K562 (cell line): ENCODE data around the gene RAE1. TPM values are rescaled to one million over a fixed set of nuclear protein-coding genes. Genes with fewer than 3 reads are reported as not detected.

Experiments used
- ATF6 ChIP-seq: sonication (generic); formaldehyde crosslinking; IDR thresholded peaks from 2 replicates; pipeline ENCODE4 v1.4.0; 2020; ENCODE audit warnings: mild to moderate bottlenecking, missing genetic modification reagents
- CC2D1A ChIP-seq: fragments of 450-650 bp; IDR thresholded peaks from 2 replicates; pipeline ENCODE4 v1.6.1; 2017; ENCODE audit warnings: mild to moderate bottlenecking
- ETV5 ChIP-seq: sonication (generic); formaldehyde crosslinking; IDR thresholded peaks from 2 replicates; pipeline ENCODE4 v1.4.0; 2020; ENCODE audit warnings: low read depth, mild to moderate bottlenecking, missing genetic modification reagents
- FOXM1 ChIP-seq, 2 experiments: fragments of 450-650 bp in 1 of 2; sonication (generic) in 1 of 2; formaldehyde crosslinking in 1 of 2; IDR thresholded peaks; 2 replicates each; pipeline versions ENCODE4 v1.6.1 to v1.9.0; 2017 to 2022; ENCODE audit warnings: low read depth in 2 of 2, mild to moderate bottlenecking in 2 of 2, missing genetic modification reagents in 1 of 2, moderate library complexity in 1 of 2
- GATAD2B ChIP-seq: fragments of 450-650 bp; IDR thresholded peaks from 2 replicates; pipeline ENCODE4 v1.6.1; 2017; ENCODE audit warnings: mild to moderate bottlenecking, borderline replicate concordance
- HCFC1 ChIP-seq: IDR thresholded peaks from 2 replicates; pipeline ENCODE4 v1.6.1; 2012; ENCODE audit warnings: low read depth, low read length, improper control_type of control experiment
- HNRNPH1 ChIP-seq: fragments of 200-400 bp; formaldehyde crosslinking; optimal IDR thresholded peaks from 2 replicates; pipeline ENCODE3; 2017; ENCODE audit warnings: low read depth, mild to moderate bottlenecking, low read length, moderate library complexity
- ILK ChIP-seq: fragments of 450-650 bp; IDR thresholded peaks from 2 replicates; pipeline ENCODE4 v1.6.1; 2016; ENCODE audit warnings: missing genetic modification characterization, low read depth, mild to moderate bottlenecking, missing compliant biosample characterization, moderate library complexity, borderline replicate concordance
- MCM2 ChIP-seq: fragments of 450-650 bp; IDR thresholded peaks from 2 replicates; pipeline ENCODE4 v1.6.1; 2017; ENCODE audit warnings: low read depth, mild to moderate bottlenecking
- MCM7 ChIP-seq, 2 experiments: fragments of 450-650 bp; IDR thresholded peaks; 2 replicates each; pipeline ENCODE4 v1.6.1; 2016 to 2018
- MTA1 ChIP-seq: fragments of 450-650 bp; IDR thresholded peaks from 2 replicates; pipeline ENCODE4 v1.6.1; 2017; ENCODE audit warnings: borderline replicate concordance
- MYNN ChIP-seq, 2 experiments: sonication (generic); formaldehyde crosslinking in 1 of 2; IDR thresholded peaks; 2 replicates each; pipeline versions ENCODE4 v1.5.0 to v1.6.1; 2016 to 2020; ENCODE audit warnings: antibody characterized with exemption in 1 of 2, missing genetic modification reagents in 1 of 2
- SIX5 ChIP-seq, 2 experiments: IDR thresholded peaks; 2 replicates each; pipeline ENCODE4 v1.6.1; 2011; ENCODE audit warnings: low read length in 2 of 2, borderline replicate concordance in 1 of 2, low read depth in 1 of 2, mild to moderate bottlenecking in 1 of 2, moderate library complexity in 1 of 2; ENCODE audit not compliant: insufficient read depth in 1 of 2
- TRIM25 ChIP-seq: fragments of 450-650 bp; IDR thresholded peaks from 2 replicates; pipeline ENCODE4 v1.7.0; 2016; ENCODE audit warnings: borderline replicate concordance
- UBTF ChIP-seq, 2 experiments: IDR thresholded peaks; 2 replicates each; pipeline ENCODE4 v1.6.1; 2012; ENCODE audit warnings: improper control_type of control experiment in 2 of 2, low read depth in 2 of 2, low read length in 2 of 2, borderline replicate concordance in 1 of 2
- ZNF232 ChIP-seq: sonication (generic); formaldehyde crosslinking; IDR thresholded peaks from 2 replicates; pipeline ENCODE4 v1.8.0; 2022; ENCODE audit warnings: mild to moderate bottlenecking, missing genetic modification reagents
- polyA plus RNA-seq, 8 experiments: library from polyadenylated mRNA; depleted of rRNA in 4 of 8; stranded (reverse) in 5 of 8; unstranded in 3 of 8; fragments of >200 nt; fragmentation: Nextera tagmentation in 2 of 8; fragmentation: Illumina TruSeq in 1 of 8; extraction: Ambion mirVana in 2 of 8; extraction: Trizol in 1 of 8; gene quantifications; 2 replicates each; pipeline versions ENCODE4 v1.2.1 to v1.2.3, GENCODE V29; 2011 to 2014; ENCODE audit warnings: inconsistent platforms in 1 of 8, missing spikeins in 1 of 8
- total RNA-seq, 7 experiments: library from RNA; depleted of rRNA in 6 of 7; stranded (reverse); fragments of >200 nt in 6 of 7; fragmentation: Illumina TruSeq in 2 of 7; extraction: Trizol in 2 of 7; gene quantifications; 2 replicates each; pipeline versions ENCODE4 v1.2.1 to v1.2.3, GENCODE V29; 2011 to 2021; ENCODE audit warnings: low replicate concordance in 1 of 7

RAE1 gene
- total and polyA plus RNA-seq, 9 of the 15 experiments (the other 6 are each of a cell fraction or from before 2014, with no cell fraction given): 33.7 to 248 (median 77.7) TPM

GRCh38 chr20:57409672-57410397 is 58.8 kb downstream of the RAE1 start (continued):
- no peak for TF ChIP-seq ATF6 (CRISPR knock-in tag)
- no peak for TF ChIP-seq SIX5 (IDR thresholded peaks at IDR 0.05; ENCODE audit: borderline replicate concordance in 1 of 2, insufficient read depth in 1 of 2, low read depth in 1 of 2, low read length in 2 of 2)
- TF ChIP-seq MCM2: no peak
- TF ChIP-seq ILK (tag): no peak
- peak; percentile 96 for TF ChIP-seq GATAD2B
- no peak for TF ChIP-seq HCFC1
- TF ChIP-seq MCM7 (IDR thresholded peaks at IDR 0.05): no peak
- TF ChIP-seq HNRNPH1: no peak
- peak; percentile 85 for TF ChIP-seq FOXM1 (IDR thresholded peaks at IDR 0.05; ENCODE audit: low read depth)
- TF ChIP-seq FOXM1 (CRISPR knock-in tag; IDR thresholded peaks at IDR 0.05; ENCODE audit: low read depth): no peak
- peak; percentile 95 for TF ChIP-seq MYNN (IDR thresholded peaks at IDR 0.05)
- no peak for TF ChIP-seq MYNN (CRISPR knock-in tag; IDR thresholded peaks at IDR 0.05)
- peak; percentile 74; the same call in 1 of the 2 replicates for TF ChIP-seq ETV5 (CRISPR knock-in tag)
- TF ChIP-seq TRIM25: no peak
- TF ChIP-seq ZNF232 (CRISPR knock-in tag): no peak
- peak; percentile 92; the same call in 1 of the 2 replicates for TF ChIP-seq CC2D1A
- TF ChIP-seq UBTF (IDR thresholded peaks at IDR 0.05; ENCODE audit: borderline replicate concordance in 1 of 2, low read depth in 2 of 2, low read length in 2 of 2): peak in 1 of 2 experiments; percentile 65; a peak in 1 of 4 replicates
- peak; percentile 85; the same call in 1 of the 2 replicates for TF ChIP-seq MTA1
- TF ChIP-seq, all 486 proteins: peak for 170
